HepG2 (cell line): ENCODE data around the gene NAA25. TPM values are rescaled to one million over a fixed set of nuclear protein-coding genes. Genes with fewer than 3 reads are reported as not detected.

Experiments used
- HDAC1 ChIP-seq: sonication (generic); formaldehyde crosslinking; IDR thresholded peaks from 2 replicates; pipeline ENCODE4 v1.5.1; 2020; ENCODE audit warnings: mild to moderate bottlenecking, missing genetic modification reagents
- NFRKB ChIP-seq: fragments of 450-650 bp; IDR thresholded peaks from 2 replicates; pipeline ENCODE4 v1.6.1; 2017
- NKX3-1 ChIP-seq: sonication (generic); formaldehyde crosslinking; IDR thresholded peaks from 2 replicates; pipeline ENCODE4 v1.5.0; 2020; ENCODE audit warnings: missing genetic modification reagents
- PHF5A ChIP-seq: IDR thresholded peaks from one replicate; pipeline ENCODE4 v1.6.1; 2018; ENCODE audit warnings: low read depth, missing genetic modification reagents; ENCODE audit not compliant: unreplicated experiment
- ZNF274 ChIP-seq: sonication (generic); formaldehyde crosslinking; IDR thresholded peaks from 2 replicates; pipeline ENCODE4 v1.5.1; 2020; ENCODE audit warnings: mild to moderate bottlenecking, missing genetic modification reagents
- ZNF772 ChIP-seq: sonication (generic); formaldehyde crosslinking; IDR thresholded peaks from 2 replicates; pipeline ENCODE4 v1.5.0; 2020; ENCODE audit warnings: mild to moderate bottlenecking, missing genetic modification reagents
- ZNF775 ChIP-seq: sonication (generic); formaldehyde crosslinking; IDR thresholded peaks from 2 replicates; pipeline ENCODE4 v1.4.0; 2020; ENCODE audit warnings: missing genetic modification reagents, mild to moderate bottlenecking, moderate library complexity, borderline replicate concordance
- polyA plus RNA-seq, 8 experiments: library from polyadenylated mRNA; depleted of rRNA in 3 of 8; stranded (reverse) in 7 of 8; unstranded in 1 of 8; fragments of >200 nt; fragmentation: Illumina TruSeq in 4 of 8; extraction: Trizol in 4 of 8; gene quantifications; 2 replicates each; pipeline versions ENCODE4 v1.2.1 to v1.2.3, GENCODE V29; 2011 to 2016; ENCODE audit warnings: low read depth in 4 of 8, missing spikeins in 1 of 8, mixed read lengths in 1 of 8; ENCODE audit not compliant: insufficient read depth in 1 of 8
- total RNA-seq, 5 experiments: library from RNA; depleted of rRNA; stranded (reverse); fragments of >200 nt; fragmentation: Illumina TruSeq; extraction: Trizol; gene quantifications; 2 replicates each; pipeline ENCODE4 v1.2.3, GENCODE V29; 2016; ENCODE audit warnings: low read depth in 1 of 5
- TF ChIP-seq, protein P1 (sequence below): IDR thresholded peaks from 2 replicates; pipeline ENCODE4 v1.6.1; 2016; ENCODE audit warnings: low read depth, missing genetic modification reagents, missing compliant biosample characterization
- TF ChIP-seq, protein P2 (sequence below): sonication (generic); formaldehyde crosslinking; IDR thresholded peaks from 2 replicates; pipeline ENCODE4 v1.5.1; 2020; ENCODE audit warnings: missing genetic modification reagents, mild to moderate bottlenecking, borderline replicate concordance
- TF ChIP-seq, protein P3 (sequence below): IDR thresholded peaks from 2 replicates; pipeline ENCODE4 v1.6.1; 2018; ENCODE audit warnings: missing genetic modification reagents, mild to moderate bottlenecking, missing compliant biosample characterization
- TF ChIP-seq, protein P4 (sequence below): sonication (generic); formaldehyde crosslinking; IDR thresholded peaks from one replicate; pipeline ENCODE4 v1.5.1; 2020; ENCODE audit warnings: mild to moderate bottlenecking, missing genetic modification reagents; ENCODE audit errors: not compliant biosample characterization

Gene NAA25
- total and polyA plus RNA-seq, 2 of the 13 experiments (the other 11 are each of a cell fraction or from before 2014, with no cell fraction given): 11.4 to 32.0 TPM

DNA sequence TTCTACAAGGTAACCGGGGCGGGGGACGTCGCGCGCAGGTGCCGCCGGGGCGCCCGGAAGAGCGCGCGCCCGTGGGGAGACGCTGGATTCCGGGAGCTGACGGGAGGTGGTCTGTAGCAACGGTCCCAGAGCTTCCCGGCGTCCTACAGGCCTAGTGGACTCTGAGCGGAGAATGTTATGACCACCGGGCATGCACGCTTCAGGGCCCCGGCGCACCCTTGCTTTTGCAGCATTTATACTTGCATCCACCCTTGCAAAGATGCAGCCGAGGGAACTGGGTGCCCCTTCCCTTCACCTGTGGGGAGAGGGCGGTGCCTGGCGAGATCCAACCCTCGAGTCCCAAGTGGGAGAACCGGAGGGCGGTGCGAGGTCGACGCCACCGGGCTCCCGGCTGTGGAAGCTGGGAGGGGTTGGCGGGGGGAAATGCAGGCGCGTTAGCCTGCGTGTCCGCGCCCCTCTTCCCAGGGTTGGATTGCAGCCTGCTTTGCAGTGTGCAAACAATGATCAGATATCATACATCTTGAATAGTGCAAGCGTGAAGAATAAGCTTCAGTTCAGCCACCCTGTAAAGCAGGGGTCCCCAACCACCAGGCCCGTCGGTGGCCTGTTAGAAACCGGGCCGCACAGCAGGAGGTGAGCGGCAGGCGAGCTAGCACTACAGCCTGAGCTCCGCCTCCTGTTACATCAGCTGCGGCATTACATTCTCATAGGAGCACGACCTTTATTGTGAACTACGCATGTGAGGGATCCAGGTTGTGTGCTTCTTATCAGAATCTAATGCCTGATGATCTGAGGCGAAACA is 94.8 kb downstream of the NAA25 start (continued):
- TF ChIP-seq, protein P1, sequence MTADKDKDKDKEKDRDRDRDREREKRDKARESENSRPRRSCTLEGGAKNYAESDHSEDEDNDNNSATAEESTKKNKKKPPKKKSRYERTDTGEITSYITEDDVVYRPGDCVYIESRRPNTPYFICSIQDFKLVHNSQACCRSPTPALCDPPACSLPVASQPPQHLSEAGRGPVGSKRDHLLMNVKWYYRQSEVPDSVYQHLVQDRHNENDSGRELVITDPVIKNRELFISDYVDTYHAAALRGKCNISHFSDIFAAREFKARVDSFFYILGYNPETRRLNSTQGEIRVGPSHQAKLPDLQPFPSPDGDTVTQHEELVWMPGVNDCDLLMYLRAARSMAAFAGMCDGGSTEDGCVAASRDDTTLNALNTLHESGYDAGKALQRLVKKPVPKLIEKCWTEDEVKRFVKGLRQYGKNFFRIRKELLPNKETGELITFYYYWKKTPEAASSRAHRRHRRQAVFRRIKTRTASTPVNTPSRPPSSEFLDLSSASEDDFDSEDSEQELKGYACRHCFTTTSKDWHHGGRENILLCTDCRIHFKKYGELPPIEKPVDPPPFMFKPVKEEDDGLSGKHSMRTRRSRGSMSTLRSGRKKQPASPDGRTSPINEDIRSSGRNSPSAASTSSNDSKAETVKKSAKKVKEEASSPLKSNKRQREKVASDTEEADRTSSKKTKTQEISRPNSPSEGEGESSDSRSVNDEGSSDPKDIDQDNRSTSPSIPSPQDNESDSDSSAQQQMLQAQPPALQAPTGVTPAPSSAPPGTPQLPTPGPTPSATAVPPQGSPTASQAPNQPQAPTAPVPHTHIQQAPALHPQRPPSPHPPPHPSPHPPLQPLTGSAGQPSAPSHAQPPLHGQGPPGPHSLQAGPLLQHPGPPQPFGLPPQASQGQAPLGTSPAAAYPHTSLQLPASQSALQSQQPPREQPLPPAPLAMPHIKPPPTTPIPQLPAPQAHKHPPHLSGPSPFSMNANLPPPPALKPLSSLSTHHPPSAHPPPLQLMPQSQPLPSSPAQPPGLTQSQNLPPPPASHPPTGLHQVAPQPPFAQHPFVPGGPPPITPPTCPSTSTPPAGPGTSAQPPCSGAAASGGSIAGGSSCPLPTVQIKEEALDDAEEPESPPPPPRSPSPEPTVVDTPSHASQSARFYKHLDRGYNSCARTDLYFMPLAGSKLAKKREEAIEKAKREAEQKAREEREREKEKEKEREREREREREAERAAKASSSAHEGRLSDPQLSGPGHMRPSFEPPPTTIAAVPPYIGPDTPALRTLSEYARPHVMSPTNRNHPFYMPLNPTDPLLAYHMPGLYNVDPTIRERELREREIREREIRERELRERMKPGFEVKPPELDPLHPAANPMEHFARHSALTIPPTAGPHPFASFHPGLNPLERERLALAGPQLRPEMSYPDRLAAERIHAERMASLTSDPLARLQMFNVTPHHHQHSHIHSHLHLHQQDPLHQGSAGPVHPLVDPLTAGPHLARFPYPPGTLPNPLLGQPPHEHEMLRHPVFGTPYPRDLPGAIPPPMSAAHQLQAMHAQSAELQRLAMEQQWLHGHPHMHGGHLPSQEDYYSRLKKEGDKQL: no peak
- TF ChIP-seq NFRKB: no peak
- TF ChIP-seq PHF5A (CRISPR knock-in tag): peak; percentile 39
- TF ChIP-seq ZNF274 (CRISPR knock-in tag): peak; percentile 4; the same call in 1 of the 2 replicates
- peak; percentile 50 for TF ChIP-seq HDAC1 (CRISPR knock-in tag)
- TF ChIP-seq, protein P2, sequence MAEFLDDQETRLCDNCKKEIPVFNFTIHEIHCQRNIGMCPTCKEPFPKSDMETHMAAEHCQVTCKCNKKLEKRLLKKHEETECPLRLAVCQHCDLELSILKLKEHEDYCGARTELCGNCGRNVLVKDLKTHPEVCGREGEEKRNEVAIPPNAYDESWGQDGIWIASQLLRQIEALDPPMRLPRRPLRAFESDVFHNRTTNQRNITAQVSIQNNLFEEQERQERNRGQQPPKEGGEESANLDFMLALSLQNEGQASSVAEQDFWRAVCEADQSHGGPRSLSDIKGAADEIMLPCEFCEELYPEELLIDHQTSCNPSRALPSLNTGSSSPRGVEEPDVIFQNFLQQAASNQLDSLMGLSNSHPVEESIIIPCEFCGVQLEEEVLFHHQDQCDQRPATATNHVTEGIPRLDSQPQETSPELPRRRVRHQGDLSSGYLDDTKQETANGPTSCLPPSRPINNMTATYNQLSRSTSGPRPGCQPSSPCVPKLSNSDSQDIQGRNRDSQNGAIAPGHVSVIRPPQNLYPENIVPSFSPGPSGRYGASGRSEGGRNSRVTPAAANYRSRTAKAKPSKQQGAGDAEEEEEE (CRISPR knock-in tag): no peak
- TF ChIP-seq ZNF775 (CRISPR knock-in tag): 0 out of 2 replicates have a peak, but pooled peaks have one; percentile 73
- TF ChIP-seq, protein P3, sequence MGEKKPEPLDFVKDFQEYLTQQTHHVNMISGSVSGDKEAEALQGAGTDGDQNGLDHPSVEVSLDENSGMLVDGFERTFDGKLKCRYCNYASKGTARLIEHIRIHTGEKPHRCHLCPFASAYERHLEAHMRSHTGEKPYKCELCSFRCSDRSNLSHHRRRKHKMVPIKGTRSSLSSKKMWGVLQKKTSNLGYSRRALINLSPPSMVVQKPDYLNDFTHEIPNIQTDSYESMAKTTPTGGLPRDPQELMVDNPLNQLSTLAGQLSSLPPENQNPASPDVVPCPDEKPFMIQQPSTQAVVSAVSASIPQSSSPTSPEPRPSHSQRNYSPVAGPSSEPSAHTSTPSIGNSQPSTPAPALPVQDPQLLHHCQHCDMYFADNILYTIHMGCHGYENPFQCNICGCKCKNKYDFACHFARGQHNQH (CRISPR knock-in tag): no peak; the same call in 1 of the 2 replicates
- no peak; the same call in 1 of the 2 replicates for TF ChIP-seq ZNF772 (CRISPR knock-in tag)
- TF ChIP-seq, protein P4, sequence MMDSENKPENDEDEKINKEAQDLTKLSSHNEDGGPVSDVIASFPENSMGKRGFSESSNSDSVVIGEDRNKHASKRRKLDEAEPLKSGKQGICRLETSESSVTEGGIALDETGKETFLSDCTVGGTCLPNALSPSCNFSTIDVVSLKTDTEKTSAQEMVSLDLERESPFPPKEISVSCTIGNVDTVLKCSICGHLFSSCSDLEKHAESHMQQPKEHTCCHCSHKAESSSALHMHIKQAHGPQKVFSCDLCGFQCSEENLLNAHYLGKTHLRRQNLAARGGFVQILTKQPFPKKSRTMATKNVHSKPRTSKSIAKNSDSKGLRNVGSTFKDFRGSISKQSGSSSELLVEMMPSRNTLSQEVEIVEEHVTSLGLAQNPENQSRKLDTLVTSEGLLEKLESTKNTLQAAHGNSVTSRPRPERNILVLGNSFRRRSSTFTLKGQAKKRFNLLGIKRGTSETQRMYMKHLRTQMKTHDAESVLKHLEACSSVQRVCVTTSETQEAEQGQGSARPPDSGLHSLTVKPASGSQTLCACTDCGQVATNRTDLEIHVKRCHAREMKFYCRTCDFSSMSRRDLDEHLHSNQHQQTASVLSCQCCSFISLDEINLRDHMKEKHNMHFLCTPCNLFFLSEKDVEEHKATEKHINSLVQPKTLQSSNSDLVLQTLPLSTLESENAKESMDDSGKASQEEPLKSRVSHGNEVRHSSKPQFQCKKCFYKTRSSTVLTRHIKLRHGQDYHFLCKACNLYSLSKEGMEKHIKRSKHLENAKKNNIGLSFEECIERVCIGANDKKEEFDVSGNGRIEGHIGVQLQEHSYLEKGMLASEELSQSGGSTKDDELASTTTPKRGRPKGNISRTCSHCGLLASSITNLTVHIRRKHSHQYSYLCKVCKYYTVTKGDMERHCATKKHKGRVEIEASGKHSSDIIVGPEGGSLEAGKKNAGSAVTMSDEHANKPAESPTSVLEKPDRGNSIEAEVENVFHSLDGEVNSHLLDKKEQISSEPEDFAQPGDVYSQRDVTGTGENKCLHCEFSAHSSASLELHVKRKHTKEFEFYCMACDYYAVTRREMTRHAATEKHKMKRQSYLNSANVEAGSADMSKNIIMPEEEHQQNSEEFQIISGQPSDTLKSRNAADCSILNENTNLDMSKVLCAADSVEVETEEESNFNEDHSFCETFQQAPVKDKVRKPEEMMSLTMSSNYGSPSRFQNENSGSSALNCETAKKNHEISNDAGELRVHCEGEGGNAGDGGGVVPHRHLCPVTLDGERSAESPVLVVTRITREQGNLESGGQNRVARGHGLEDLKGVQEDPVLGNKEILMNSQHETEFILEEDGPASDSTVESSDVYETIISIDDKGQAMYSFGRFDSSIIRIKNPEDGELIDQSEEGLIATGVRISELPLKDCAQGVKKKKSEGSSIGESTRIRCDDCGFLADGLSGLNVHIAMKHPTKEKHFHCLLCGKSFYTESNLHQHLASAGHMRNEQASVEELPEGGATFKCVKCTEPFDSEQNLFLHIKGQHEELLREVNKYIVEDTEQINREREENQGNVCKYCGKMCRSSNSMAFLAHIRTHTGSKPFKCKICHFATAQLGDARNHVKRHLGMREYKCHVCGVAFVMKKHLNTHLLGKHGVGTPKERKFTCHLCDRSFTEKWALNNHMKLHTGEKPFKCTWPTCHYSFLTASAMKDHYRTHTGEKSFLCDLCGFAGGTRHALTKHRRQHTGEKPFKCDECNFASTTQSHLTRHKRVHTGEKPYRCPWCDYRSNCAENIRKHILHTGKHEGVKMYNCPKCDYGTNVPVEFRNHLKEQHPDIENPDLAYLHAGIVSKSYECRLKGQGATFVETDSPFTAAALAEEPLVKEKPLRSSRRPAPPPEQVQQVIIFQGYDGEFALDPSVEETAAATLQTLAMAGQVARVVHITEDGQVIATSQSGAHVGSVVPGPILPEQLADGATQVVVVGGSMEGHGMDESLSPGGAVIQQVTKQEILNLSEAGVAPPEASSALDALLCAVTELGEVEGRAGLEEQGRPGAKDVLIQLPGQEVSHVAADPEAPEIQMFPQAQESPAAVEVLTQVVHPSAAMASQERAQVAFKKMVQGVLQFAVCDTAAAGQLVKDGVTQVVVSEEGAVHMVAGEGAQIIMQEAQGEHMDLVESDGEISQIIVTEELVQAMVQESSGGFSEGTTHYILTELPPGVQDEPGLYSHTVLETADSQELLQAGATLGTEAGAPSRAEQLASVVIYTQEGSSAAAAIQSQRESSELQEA (CRISPR knock-in tag): no peak
- no peak for TF ChIP-seq NKX3-1 (CRISPR knock-in tag)
